Peyer's patch (tissue), 4 donors: Measurements from ENCODE around the gene DDR2.
A peak's percentile ranks its signal among the peaks of the same experiment; 100 is the strongest.

ENCODE experiments used
- POLR2A ChIP-seq, 2 donors: fragments of 450-650 bp; IDR thresholded peaks; one replicate each; pipeline ENCODE4 v1.5.1; 2017; ENCODE audit warnings: antibody characterized with exemption in 2 of 2, mild to moderate bottlenecking in 2 of 2, moderate library complexity in 2 of 2
- TF ChIP-seq, protein P1 (sequence below), 6 experiments: fragments of 450-650 bp in 4 of 6; fragments of 200-600 bp in 2 of 6; sonication (generic) in 1 of 6; IDR thresholded peaks; one replicate each; pipeline ENCODE4 v1.5.1; 2017 to 2019; ENCODE audit warnings: antibody characterized with exemption in 6 of 6, mild to moderate bottlenecking in 3 of 6, moderate library complexity in 1 of 6

- TF ChIP-seq, protein P1, sequence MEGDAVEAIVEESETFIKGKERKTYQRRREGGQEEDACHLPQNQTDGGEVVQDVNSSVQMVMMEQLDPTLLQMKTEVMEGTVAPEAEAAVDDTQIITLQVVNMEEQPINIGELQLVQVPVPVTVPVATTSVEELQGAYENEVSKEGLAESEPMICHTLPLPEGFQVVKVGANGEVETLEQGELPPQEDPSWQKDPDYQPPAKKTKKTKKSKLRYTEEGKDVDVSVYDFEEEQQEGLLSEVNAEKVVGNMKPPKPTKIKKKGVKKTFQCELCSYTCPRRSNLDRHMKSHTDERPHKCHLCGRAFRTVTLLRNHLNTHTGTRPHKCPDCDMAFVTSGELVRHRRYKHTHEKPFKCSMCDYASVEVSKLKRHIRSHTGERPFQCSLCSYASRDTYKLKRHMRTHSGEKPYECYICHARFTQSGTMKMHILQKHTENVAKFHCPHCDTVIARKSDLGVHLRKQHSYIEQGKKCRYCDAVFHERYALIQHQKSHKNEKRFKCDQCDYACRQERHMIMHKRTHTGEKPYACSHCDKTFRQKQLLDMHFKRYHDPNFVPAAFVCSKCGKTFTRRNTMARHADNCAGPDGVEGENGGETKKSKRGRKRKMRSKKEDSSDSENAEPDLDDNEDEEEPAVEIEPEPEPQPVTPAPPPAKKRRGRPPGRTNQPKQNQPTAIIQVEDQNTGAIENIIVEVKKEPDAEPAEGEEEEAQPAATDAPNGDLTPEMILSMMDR (IDR thresholded peaks at IDR 0.05): no peak
- peak in 1 of 2 donors; percentile 11 for TF ChIP-seq POLR2A (IDR thresholded peaks at IDR 0.05)
Observed at GRCh38 chr1:162740755-162741154, 108.5 kb downstream of the DDR2 start.
